ENCODE results near the gene ZNF17.

DNA sequence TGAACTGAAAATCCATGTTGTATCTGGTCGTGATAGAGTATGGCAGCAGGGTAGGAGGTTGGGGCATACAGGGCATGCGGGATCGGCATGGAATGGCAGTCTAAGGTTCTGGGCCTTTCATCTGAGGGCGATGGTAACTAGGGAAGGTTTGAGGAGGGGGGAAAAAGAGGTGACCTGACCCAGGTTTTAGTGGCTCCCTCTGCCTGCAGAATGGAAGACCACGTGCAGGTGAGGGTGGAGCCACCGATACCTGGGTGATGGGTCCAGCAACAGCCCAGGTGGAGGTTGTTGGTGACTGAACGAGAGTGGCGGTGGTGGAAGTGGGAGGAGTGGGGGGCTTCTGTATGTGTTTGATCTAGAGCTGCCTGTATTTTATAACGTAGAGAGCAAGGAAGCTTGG, 28.0 kb downstream of the ZNF17 start:
- TF ChIP-seq POLR2A (IDR thresholded peaks at IDR 0.05; ENCODE audit: low read depth, low read length) (no peak), POLR2AphosphoS5 (IDR thresholded peaks at IDR 0.05; ENCODE audit: low read depth, low read length) (no peak), TAF1 (IDR thresholded peaks at IDR 0.05; ENCODE audit: low read depth, low read length) (no peak)

Data from GM12891 (cell line).